HG03159 (cell line): Measurements from ENCODE around the gene CDRT15L2.
"Not testable (repeated sequence)": the region's sequence is repeated elsewhere in the genome, so short reads cannot be mapped to it uniquely, and the experiment has no call there.

ENCODE experiments used
- ATAC-seq: cut with Tn5 transposase; IDR thresholded peaks from one replicate; pipeline ENCODE4 v1.9.1; 2021; ENCODE audit warnings: mild to moderate bottlenecking, moderate library complexity; ENCODE audit not compliant: unreplicated experiment

CDRT15L2 gene

DNA sequence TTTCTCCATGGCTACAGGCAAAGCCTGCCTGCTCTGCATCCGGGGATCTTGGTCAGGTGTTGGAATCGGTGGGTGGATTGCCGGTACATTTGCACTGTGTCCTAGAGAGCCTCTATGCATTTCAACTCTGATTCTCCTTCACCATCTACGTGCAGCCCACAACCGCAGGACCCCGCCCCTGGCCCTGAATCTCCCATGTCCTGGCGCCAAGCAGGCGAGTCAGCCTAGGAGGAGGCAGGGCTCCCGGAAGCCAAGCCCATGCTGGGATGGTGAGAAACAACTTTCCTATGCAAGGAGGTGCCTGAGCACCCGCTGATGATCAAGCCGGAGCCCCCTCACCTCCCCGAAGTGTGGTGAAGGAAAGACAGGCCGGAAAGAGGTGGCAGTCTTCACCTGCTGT lies 7.9 kb upstream of the CDRT15L2 start:
- ATAC-seq, result not testable (repeated sequence)

GRCh38 chr17:20573216-20573615 lies 6.3 kb upstream of the CDRT15L2 start:
- not testable (repeated sequence) for ATAC-seq

GRCh38 chr17:20575071-20575470 lies 4.5 kb upstream of the CDRT15L2 start:
- ATAC-seq, result not testable (repeated sequence)

DNA sequence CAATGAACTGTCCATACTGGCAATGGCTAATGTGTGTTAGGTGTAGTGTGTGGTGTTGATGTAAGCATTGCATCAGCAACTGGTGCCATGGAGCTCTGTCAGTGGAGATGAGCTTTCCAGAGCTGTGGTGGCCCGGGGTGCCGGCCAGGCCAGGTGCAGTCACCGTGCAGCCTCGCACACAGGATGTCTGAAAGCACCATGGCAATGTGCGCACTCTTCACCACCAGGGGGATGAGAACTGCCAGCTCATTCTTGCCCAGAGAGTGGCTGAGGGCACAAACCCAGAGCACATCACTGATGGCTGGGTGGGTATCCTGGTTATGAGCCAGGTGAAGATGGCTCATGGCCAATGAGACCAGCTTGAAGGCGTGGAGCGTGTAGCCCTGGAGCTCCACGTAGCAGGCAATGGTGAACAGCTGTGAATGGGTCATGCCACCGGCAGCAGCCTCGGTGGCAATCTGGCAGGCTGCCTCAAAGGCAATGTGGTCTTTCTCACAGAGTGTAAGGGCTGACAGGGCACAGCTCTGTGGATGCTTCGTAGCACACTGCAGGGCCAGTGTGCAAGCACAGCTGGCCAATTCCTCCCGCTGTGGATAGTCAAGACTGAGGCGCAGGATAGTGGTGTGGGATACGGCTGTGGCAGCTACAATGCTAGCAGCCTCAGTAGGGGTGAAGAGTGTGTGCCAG lies 4.5 kb downstream of the CDRT15L2 start:
- ATAC-seq, result not testable (repeated sequence)

- ATAC-seq, result not testable (repeated sequence)
Measured at GRCh38 chr17:20588744-20589453, 9.4 kb downstream of the CDRT15L2 start.

DNA sequence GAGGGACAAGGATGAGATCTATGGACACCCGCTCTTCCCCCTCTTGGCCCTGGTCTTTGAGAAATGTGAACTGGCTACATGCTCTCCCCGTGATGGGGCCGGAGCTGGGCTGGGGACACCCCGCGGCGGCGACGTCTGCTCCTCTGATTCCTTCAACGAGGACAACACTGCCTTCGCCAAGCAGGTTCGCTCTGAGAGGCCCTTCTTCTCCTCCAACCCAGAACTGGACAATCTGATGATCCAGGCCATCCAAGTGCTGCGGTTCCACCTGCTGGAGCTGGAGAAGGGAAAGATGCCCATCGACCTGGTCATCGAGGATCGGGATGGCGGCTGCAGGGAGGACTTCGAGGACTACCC lies 9.9 kb downstream of the CDRT15L2 start:
- ATAC-seq, result not testable (repeated sequence)

DNA sequence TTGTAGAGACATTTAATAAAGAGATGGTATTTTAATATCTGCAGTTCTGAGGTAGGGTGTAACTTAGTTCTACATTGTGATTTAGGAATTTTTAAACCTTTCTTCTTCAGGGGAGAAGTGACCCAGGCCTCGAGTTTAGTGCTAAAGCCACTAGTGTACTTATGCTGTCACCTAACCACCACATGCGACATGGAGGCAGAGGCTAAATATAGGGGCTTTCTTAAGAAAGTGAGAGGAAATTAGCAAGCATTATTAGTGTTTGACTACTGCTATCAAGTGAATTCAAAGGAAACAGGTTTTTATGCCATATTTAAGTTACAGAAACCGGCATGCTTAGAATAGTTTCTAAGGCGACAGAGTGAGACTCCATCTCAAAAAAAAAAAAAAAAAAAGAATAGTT lies 11.5 kb downstream of the CDRT15L2 start:
- not testable (repeated sequence) for ATAC-seq

DNA sequence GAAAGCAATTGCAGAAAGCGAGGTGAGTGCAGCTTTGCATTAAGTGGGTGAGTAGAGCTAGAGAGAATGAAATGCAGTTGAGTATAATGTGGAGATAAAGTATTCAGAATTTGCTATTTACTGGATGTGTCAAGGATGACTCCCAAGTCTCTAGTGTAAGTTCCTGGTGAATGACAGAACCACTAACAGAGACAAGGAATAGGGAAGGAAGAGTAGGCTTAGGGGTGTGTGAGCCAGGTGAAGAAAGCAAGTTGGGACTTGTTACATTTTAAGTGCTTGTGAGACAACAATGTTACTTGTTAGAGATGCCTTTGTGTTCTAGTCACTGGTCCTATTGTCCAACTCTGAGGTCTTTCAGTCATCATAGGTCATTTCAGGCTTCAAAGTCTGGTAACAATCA lies 26.0 kb downstream of the CDRT15L2 start:
- not testable (repeated sequence) for ATAC-seq

DNA sequence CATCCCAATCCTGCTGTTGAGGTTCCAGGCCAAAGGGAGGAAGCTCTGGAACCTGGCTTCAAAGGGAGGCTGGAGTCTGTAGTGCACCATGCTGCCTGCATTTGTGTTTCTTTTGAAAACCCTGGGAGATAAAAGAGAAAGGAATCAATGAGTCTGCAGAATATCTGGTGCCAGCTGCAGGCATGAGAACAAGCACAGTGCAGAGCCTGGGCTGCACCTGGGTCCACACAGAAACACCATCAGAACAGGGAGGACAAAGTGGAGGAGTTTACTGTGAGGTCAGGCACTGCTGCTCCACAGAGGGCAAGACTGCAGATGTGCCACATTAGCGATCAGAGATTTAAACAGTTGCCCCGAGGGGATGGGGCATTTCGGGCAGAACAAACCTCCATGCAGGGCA lies 30.0 kb downstream of the CDRT15L2 start:
- not testable (repeated sequence) for ATAC-seq

DNA sequence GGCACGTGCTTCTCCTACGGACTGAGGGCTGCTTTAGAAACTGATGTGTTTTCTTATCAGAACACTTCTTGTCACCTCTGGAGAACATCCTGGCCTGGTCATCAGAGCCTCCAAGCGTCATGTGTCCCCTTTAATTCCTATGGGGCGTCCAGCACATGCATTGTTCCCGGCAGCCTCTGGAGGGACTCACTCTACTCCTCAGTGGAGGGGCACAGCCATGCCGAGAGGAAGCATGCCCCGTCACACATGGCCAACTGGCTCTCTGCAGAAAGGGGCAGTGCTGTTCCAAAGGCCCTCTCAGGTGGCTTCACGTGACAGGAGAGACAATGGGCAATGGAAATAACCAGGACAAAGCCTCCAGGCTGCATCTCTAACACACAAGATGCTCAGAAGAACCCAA lies 31.8 kb downstream of the CDRT15L2 start:
- no peak for ATAC-seq

DNA sequence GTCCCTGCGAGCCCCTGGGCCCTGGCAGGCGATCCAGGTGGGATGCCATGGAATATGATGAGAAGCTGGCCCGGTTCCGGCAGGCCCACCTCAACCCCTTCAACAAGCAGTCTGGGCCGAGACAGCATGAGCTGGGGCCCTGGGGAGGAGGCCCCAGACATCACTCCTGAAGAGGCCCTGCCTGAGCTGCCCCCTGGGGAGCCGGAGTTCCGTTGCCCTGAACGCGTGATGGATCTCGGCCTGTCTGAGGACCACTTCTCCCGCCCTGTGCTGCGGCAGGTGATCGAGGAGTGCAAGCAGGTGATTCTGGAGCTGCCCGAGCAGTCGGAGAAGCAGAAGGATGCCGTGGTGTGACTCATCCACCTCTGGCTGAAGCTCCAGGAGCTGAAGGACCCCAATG lies 33.1 kb downstream of the CDRT15L2 start:
- no peak for ATAC-seq

DNA sequence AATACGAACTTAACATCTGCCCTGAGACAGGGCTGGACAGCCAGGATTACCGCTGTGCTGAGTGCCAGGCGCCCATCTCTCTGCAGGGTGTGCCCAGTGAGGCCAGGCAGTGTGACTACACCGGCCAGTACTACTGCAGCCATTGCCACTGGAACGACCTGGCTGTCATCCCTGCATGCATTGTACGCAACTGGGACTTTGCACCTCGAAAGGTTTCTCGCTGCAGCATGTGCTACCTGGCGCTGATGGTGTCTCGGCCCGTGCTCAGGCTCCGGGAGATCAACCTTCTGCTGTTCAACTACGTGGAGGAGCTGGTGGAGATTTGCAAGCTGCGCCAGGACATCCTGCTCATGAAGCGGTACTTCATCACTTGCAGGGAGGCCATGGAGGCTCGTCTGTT lies 33.7 kb downstream of the CDRT15L2 start:
- ATAC-seq, result no peak

- no peak for ATAC-seq
Measured at GRCh38 chr17:20613905-20614304, 34.4 kb downstream of the CDRT15L2 start.

DNA sequence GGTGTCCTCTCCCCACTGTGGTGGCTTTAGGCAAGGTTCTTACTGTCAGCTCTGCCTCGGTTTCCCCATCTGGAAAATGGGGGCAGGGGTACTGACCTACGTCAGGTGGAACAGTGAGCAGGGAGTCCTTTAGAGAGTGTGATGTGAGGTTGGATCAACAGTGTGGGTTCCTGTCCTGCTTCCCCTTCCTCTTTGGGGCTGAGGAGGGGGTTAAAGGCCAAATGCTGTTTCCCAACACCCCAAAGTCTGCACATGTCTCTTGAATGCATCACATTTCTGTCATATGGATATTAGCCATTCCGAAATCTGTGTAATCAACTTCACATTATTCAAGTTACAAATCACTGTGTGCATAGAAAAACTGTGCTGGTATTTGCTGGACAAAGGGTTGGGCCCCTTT lies 35.9 kb downstream of the CDRT15L2 start:
- not testable (repeated sequence) for ATAC-seq
